GM12878 (cell line): ENCODE results near the gene TMED1. TPM values are rescaled to one million over a fixed set of nuclear protein-coding genes. Genes with fewer than 3 reads are reported as not detected.
A peak's percentile ranks its signal among the peaks of the same experiment; 100 is the strongest.

Experiments used
- ATAC-seq: fragments of 200-7000 bp; cut with Tn5 transposase; 3 replicates; pipeline ENCODE4 v1.9.1; 2020; ENCODE audit warnings: mild to moderate bottlenecking, moderate library complexity
- BruUV-seq: library from RNA; stranded (reverse); fragments of 400-500 nt; replicated peaks from 2 replicates; lab custom pipeline; 2021; lab: Mats Ljungman, UMichigan
- CTCF ChIA-PET: fragments of 300-600 bp; sonication (Branson Sonifier 250); formaldehyde crosslinking; extraction: SDS; loops from one replicate; lab custom pipeline; 2021; ENCODE audit warnings: inconsistent platforms; lab: Yijun Ruan, JAX
- POLR2A ChIA-PET: fragments of 350-600 bp; formaldehyde crosslinking; extraction: SDS; loops from one replicate; lab custom pipeline; 2021; ENCODE audit warnings: inconsistent platforms; lab: Charles Lee
- RAD21 ChIA-PET: fragments of 300-600 bp; sonication (Branson Sonifier 250); formaldehyde crosslinking; loops from one replicate; lab custom pipeline; 2023; ENCODE audit warnings: antibody characterized with exemption; ENCODE audit not compliant: unreplicated experiment; lab: Charles Lee
- SMC1A ChIA-PET: fragments of 300-600 bp; sonication (Branson Sonifier 250); formaldehyde crosslinking; loops from one replicate; lab custom pipeline; 2023; ENCODE audit not compliant: unreplicated experiment, uncharacterized antibody; lab: Charles Lee
- DNase-seq: peaks from one replicate; pipeline ENCODE4 v3.0.0-alpha.2; 2011; ENCODE audit warnings: low read depth, low spot score
- FAIRE-seq: peaks from 3 replicates; lab custom pipeline; 2011; peaks lifted over from hg19 to GRCh38; lab: Jason Lieb, UNC
- H2AFZ ChIP-seq: 2 replicates; pipeline ENCODE4 v1.6.0; 2011; ENCODE audit warnings: low read depth, low read length, control low read depth; ENCODE audit not compliant: control insufficient read depth
- H3K27ac ChIP-seq: 2 replicates; pipeline ENCODE4 v1.5.1; 2011; ENCODE audit warnings: control low read depth; ENCODE audit not compliant: control insufficient read depth, insufficient read depth
- H3K27me3 ChIP-seq, 2 experiments: replicated peaks in 1 of 2; 2 replicates each; pipeline versions ENCODE4 v1.6.0 to v1.6.1; 2011; ENCODE audit warnings: low read length in 1 of 2; ENCODE audit not compliant: control insufficient read depth in 2 of 2, insufficient read depth in 2 of 2
- H3K36me3 ChIP-seq, 2 experiments: 2 replicates each; pipeline ENCODE4 v1.5.1; 2011; ENCODE audit warnings: low read length in 1 of 2; ENCODE audit not compliant: control insufficient read depth in 2 of 2, insufficient read depth in 2 of 2
- H3K4me1 ChIP-seq: 2 replicates; pipeline ENCODE4 v1.6.1; 2011; ENCODE audit warnings: mild to moderate bottlenecking, low read length, moderate library complexity, mixed read lengths; ENCODE audit not compliant: control insufficient read depth, insufficient read depth
- H3K4me2 ChIP-seq: 2 replicates; pipeline ENCODE4 v1.6.0; 2011; ENCODE audit warnings: control low read depth; ENCODE audit not compliant: control insufficient read depth, insufficient read depth
- H3K4me3 ChIP-seq: fragments of 200-600 bp; sonication (generic); 2 replicates; pipeline ENCODE4 v1.5.1; 2016
- H3K79me2 ChIP-seq: 2 replicates; pipeline ENCODE4 v1.6.0; 2011; ENCODE audit warnings: low read length; ENCODE audit not compliant: control insufficient read depth, insufficient read depth
- H3K9ac ChIP-seq: 2 replicates; pipeline ENCODE4 v1.8.0; 2011; ENCODE audit warnings: low read length, control low read depth, mixed read lengths; ENCODE audit not compliant: control insufficient read depth, insufficient read depth
- H3K9me3 ChIP-seq: replicated peaks from 3 replicates; pipeline ENCODE4 v1.5.1; 2011; ENCODE audit warnings: mild to moderate bottlenecking, low read length; ENCODE audit not compliant: control insufficient read depth, insufficient read depth
- H4K20me1 ChIP-seq: 2 replicates; pipeline ENCODE4 v1.6.0; 2011; ENCODE audit not compliant: control insufficient read depth, insufficient read depth
- ATF3 ChIP-seq: IDR thresholded peaks from 2 replicates; pipeline ENCODE4 v1.6.1; 2011; ENCODE audit warnings: low read depth, mild to moderate bottlenecking, low read length, moderate library complexity, borderline replicate concordance; ENCODE audit errors: extremely low read depth
- NKRF ChIP-seq: fragments of 450-650 bp; conservative IDR thresholded peaks from 2 replicates; pipeline ENCODE4 v1.6.1; 2017; ENCODE audit warnings: mild to moderate bottlenecking, moderate library complexity
- PKNOX1 ChIP-seq: fragments of 450-650 bp; IDR thresholded peaks from 2 replicates; pipeline ENCODE4 v1.6.1; 2016; ENCODE audit warnings: mild to moderate bottlenecking
- PRDM15 ChIP-seq: fragments of 450-650 bp; formaldehyde crosslinking; IDR thresholded peaks from 2 replicates; pipeline ENCODE4 v1.4.0; 2020; ENCODE audit warnings: mild to moderate bottlenecking, moderate library complexity
- YBX1 ChIP-seq: fragments of 450-650 bp; IDR thresholded peaks from 2 replicates; pipeline ENCODE4 v1.6.1; 2016; ENCODE audit warnings: antibody characterized with exemption
- ZNF384 ChIP-seq: IDR thresholded peaks from 2 replicates; pipeline ENCODE4 v1.6.1; 2012; ENCODE audit warnings: low read depth, mild to moderate bottlenecking, low read length, improper control_type of control experiment, borderline replicate concordance
- ZNF687 ChIP-seq: fragments of 450-650 bp; IDR thresholded peaks from 2 replicates; pipeline ENCODE4 v1.6.1; 2017; ENCODE audit warnings: mild to moderate bottlenecking, moderate library complexity
- ZSCAN29 ChIP-seq: fragments of 450-650 bp; IDR thresholded peaks from 2 replicates; pipeline ENCODE4 v1.6.1; 2017; ENCODE audit warnings: mild to moderate bottlenecking, moderate library complexity
- WGBS: methylation state at CpG from one replicate; pipeline ENCODE4 v1.1.6; 2016; ENCODE audit warnings: low lambda C conversion rate; ENCODE audit not compliant: insufficient replicate concordance, insufficient coverage; ENCODE audit errors: missing lambda C conversion rate; 5-methylcytosine and 5-hydroxymethylcytosine counted together
- in situ Hi-C: fragments of 300-500 bp; cut with MboI; formaldehyde crosslinking; loops from 9 replicates; pipeline ENCODE4 v1.14.3; 2018; ENCODE audit warnings: mixed read lengths
- intact Hi-C: fragments of 100-400 bp; cut with micrococcal nuclease; formaldehyde crosslinking; loops from one replicate; pipeline ENCODE4 v1.14.2; 2022; ENCODE audit not compliant: unreplicated experiment
- polyA plus RNA-seq, 11 experiments: library from polyadenylated mRNA; depleted of rRNA in 4 of 11; unstranded in 6 of 11; stranded (reverse) in 5 of 11; fragments of >200 nt; fragmentation: Nextera tagmentation in 4 of 11; fragmentation: Illumina TruSeq in 1 of 11; extraction: Ambion mirVana in 4 of 11; extraction: Trizol in 1 of 11; gene quantifications; 1 replicate in 1 of 11; 2 replicates in 10 of 11; pipeline versions ENCODE4 v1.2.1 to v1.2.3, GENCODE V29; 2011 to 2016; ENCODE audit warnings: inconsistent platforms in 2 of 11, missing spikeins in 2 of 11, low read depth in 1 of 11
- total RNA-seq, 4 experiments: library from RNA; depleted of rRNA in 3 of 4; stranded (reverse); fragments of >200 nt in 3 of 4; fragmentation: Illumina TruSeq in 1 of 4; extraction: Trizol in 1 of 4; gene quantifications; 2 replicates each; pipeline versions ENCODE4 v1.2.1 to v1.2.3, GENCODE V29; 2013 to 2021

The TMED1 gene
- total and polyA plus RNA-seq, 10 of the 15 experiments (the other 5 are each of a cell fraction or from before 2014, with no cell fraction given) = 0.60 to 23.1 (median 12.3) TPM

- SMC1A ChIA-PET = interaction anchor here (0.7 to 4.5 kb wide), 12 partner anchors 8 to 154 kb away, joined by 3 to 28 read pairs (median 7); partner anchors contain the start of genes DNM2 and TMED1
- POLR2A ChIA-PET = interaction anchor here (0.5 to 1.7 kb wide), 14 partner anchors 9 to 448 kb away, joined by 3 to 11 read pairs (median 4); partner anchors contain the start of gene LDLR
- TF ChIP-seq ATF3 (no peak), YBX1 (no peak), PKNOX1 (no peak), PRDM15 (CRISPR knock-in tag) (no peak), ZSCAN29 (no peak), ZNF687 (0 out of 2 replicates have a peak, but pooled peaks have one; percentile 15), NKRF (peak; percentile 14; the same call in 1 of the 2 replicates), ZNF384 (no peak)
Measured at GRCh38 chr19:10871711-10872545, 35.9 kb upstream of the TMED1 start.

More at GRCh38 chr19:10871711-10872545, 35.9 kb upstream of the TMED1 start:
- peak overlapping the region; percentile 96 for H3K4me2 ChIP-seq
- DNase-seq (no peak), ATAC-seq (0 out of 3 replicates have a peak, but pooled peaks have one; percentile 1), FAIRE-seq (no peak)
- RAD21 ChIA-PET = interaction anchor here (1.0 to 4.4 kb wide), 12 partner anchors 16 to 219 kb away, joined by 3 to 42 read pairs (median 4); partner anchors contain the start of genes DNM2, LDLR, TIMM29 and TMED1
- under 1% methylated on average over 55 of the region's 90 CpGs for WGBS
- H3K27me3 ChIP-seq = no peaks in the 10 kb centered on the region
- H3K36me3 ChIP-seq = no peaks in the 10 kb centered on the region
- BruUV-seq = no TSS peak
- H4K20me1 ChIP-seq = no peaks in the 10 kb centered on the region
- peak overlapping the region; percentile 68 for H3K4me3 ChIP-seq
- intact Hi-C loops = loop anchor here (10.0 kb wide), 1 partner anchor 693 kb away; no protein-coding TSS in a partner anchor
- H3K9me3 ChIP-seq = no peaks in the 10 kb centered on the region
- H3K4me1 ChIP-seq = peaks cover 41% of the 10 kb centered on the region
- CTCF ChIA-PET = interaction anchor here (0.5 to 3.9 kb wide), 22 partner anchors 8 to 786 kb away, joined by 3 to 24 read pairs (median 4); partner anchors contain the start of genes LDLR, SPC24 and TMED1
- H3K9ac ChIP-seq = peak overlapping the region; percentile 78
- peak overlapping the region; percentile 90 for H3K27ac ChIP-seq
- in situ Hi-C loops = no loop called here
- peaks cover 48% of the 10 kb centered on the region for H3K79me2 ChIP-seq
- H2AFZ ChIP-seq = peak overlapping the region; percentile 37
